GM18520 (cell line): ENCODE results near the gene TRAPPC6A.

Source experiments
- ATAC-seq: cut with Tn5 transposase; IDR thresholded peaks from one replicate; pipeline ENCODE4 v1.9.1; 2021; ENCODE audit not compliant: unreplicated experiment

The TRAPPC6A gene

DNA sequence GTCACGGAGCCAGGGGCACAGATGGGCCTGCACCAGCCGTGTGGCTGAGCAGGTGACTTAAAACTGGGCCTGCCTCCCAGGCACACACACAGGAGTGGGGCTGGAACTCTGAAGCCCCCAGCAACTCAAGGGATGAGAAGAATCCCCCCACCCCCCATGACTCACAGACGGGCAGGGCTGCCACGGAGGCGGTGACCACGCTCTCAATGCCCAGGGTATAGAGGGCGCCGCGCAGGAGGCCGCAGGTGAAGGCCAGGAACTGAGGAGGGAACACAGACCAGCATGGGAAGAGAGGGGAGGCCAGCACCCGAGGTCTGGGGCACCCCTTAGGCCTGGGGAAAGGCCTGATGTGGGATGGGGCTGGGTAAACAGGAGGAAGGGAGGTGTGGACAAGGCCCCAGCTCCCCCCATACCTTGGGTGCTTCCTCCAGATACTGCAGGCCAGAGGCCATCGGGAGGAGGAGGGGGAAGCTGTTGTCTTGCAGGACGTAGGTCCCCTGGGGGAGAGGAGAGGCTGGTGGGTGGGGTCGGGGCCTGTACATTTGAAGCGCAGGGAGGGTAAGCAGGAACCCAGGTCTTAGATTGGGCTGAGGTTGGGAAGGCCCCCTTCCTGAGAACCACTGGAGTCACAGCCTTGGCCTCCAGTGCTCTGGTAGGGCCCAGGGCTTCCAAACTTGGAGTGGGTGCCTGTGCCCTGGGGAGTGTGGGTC is 14.1 kb downstream of the TRAPPC6A start:
- no peak for ATAC-seq

DNA sequence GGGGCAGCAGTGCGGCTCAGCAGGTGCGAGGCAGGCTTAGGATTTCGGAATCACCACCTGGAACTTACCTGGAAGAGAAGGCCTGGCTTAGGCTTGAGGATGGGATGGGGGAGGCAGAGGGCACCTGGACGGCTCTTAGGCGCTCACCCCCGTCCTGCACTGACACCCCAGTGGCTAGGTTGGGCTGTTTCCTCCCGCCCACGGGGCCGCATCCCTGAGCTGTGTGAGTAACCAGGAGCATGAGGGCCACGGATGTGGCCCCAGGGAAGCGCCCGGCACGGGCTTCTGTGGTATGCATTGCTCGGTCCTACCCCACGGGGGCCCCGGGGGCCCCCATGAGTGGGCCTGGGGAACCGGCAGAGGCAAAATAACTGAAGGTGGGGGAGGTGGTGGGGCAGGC is 14.9 kb downstream of the TRAPPC6A start:
- no peak for ATAC-seq

DNA sequence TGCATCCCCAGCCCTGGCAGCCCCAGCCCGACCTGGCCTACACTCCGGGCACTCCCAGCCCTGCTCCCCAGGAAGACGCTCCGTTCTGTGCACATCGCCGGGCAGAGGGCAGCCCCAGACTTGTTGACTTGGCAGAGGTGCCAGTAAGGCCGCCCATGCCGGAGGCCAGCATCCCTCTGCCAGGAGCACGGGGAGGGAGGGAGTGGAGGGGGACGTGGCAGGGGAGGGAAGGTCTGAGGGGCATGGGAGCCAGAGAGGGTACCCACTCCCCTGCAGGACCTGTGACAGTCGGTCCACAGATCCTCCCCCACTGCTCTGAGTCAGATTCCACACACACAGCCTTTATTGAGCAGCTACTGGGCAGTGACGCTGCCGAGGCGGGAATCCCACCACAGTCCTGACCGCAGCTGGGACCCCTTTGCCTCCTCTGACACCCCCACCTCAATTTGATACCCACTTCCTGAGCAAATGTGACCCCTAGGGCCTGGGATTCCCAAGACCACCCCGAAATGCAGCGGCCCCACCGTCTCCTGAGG is 15.4 kb downstream of the TRAPPC6A start:
- ATAC-seq = no peak

DNA sequence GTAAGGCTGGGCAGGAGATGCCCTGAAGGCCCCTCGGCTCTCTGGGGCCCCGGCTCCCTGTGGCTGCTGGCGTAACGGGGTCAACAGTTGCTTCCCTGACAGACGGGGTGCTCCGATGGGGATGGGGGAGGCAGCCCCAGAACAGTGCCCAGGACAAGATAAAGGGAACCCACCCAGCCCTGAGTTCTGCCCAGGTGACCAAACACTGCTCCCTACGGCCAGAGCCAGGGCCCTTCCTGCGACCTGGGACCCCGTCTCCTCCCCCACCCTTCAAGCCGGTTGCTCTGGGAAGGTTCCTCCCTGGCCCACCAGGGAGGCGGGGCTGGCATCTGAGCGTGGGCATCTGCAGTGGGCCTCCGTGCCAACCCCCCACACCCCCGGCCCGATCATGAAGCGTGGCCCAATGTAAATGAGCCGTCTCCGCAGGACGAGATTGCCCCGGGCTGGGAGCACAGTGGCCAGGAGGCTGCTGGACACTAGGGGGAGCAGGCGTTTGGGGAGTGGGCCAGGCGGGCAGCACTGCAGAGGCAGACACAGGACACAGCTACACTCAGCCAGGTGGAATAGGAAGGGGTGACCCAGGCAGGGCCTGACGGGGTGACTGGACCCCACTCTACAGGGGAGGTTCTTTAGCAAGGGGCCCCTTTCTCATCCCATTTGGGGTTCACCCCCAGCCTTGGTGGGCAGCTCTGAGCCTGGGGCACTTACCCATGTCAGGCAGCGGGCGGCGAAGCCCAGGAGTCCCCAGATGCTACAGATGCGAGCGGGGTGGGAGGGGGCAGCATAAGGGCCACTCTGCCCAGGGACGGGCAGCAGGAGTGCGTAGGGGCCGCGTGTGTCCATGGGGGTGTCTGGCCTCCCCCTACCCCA is 16.1 kb downstream of the TRAPPC6A start:
- no peak for ATAC-seq

DNA sequence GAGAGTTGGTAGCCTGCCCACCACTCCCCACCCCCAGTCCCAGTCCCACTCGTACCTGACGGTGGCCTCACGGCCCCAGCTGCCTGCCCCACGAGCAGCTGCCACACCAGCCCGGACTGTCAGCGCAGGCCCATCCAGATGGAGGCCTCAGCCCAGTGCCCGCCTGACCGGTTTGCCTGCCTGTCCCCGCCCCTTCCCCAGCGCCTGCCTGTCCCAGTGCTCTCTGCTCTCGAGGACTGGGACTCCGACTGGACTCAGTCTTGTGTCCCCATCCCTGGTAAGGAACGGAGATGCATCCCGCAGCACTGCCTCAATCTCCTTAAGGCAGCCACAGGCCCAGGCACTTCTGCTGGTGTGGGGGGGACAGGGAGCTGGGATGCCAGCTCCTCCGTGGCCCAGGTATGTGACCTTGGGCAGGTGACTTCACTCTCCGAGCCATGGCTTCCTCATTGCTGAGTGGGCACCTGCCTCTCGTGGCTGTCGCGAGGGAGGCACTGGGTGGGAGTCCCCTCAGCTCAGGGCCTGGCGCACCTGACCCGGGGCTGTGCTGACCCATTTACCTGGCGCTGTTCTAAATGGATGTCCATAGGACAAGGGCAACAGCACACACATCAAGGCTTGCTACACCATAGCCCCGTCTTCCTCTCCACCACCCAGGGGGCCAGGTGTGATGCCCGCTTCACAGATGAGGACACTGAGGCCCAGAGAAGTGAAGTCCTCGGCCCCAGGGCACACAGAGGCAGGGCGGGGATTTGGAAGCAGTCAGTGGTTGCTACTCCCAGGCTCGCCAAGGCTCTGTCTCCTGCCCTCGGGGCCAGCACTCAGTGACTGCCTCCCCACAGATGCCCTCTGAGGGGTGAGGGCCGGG is 16.9 kb downstream of the TRAPPC6A start, which contains the start of gene NKPD1:
Gene NKPD1, minus strand, starts transcription at position 113 of the 868 bp plus-strand sequence. CDS start 832 bp downstream, outside the sequence.
- ATAC-seq = no peak

DNA sequence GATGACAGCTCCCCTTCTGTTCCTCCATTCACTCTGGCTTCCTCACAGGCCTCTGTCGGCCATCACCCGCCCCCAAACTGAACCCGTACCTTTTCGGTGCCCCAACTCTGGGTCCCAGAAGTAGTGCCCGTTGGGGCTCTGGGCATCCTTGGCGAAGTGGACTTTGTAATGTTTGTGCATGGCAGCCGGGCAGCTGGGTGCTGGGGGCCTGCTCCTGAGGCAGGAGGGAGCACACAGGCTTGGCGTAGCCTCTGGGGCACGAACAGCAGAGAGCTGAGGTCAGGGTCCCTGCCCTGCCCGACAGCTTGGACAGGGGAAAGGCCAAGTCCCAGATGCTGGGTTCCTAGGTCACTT is 18.1 kb downstream of the TRAPPC6A start:
- ATAC-seq = no peak

DNA sequence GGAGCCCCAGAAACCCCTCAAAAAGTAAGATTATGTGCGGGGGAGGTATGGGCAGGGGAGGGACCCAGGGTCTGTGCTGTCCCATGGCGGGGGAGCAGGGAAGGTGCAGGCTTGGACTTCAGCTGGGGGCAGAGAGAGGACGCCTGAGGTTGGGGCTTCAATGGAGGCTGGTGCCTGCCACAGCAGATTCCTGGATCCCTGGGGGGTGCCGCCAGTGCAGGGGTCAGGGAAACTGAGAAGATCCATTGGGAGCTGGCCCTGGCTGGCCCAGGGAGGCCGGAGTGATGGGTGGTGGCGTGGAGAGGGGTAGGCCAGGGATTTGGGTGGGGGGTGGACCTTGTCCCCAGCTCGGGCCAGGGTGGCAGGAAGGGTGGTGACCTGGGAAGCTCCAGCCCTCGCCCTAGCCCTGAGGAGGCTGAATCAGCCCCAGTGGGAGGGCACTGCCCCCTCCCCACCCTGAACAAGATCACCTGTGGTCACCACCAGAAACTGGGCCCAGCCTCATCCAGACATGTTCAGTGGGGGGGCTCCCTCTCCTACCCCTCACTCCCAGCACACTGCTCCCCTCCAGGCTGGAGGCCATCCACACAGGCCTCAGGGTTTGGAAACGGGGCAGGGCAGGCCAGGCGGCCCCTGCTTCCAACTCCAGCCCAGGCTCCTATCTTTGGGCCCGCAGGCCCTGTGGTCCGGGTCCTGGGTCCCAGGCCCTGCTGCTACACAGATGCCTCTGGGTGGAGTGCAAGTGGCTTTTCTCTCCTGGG is 18.6 kb downstream of the TRAPPC6A start:
- ATAC-seq = no peak

DNA sequence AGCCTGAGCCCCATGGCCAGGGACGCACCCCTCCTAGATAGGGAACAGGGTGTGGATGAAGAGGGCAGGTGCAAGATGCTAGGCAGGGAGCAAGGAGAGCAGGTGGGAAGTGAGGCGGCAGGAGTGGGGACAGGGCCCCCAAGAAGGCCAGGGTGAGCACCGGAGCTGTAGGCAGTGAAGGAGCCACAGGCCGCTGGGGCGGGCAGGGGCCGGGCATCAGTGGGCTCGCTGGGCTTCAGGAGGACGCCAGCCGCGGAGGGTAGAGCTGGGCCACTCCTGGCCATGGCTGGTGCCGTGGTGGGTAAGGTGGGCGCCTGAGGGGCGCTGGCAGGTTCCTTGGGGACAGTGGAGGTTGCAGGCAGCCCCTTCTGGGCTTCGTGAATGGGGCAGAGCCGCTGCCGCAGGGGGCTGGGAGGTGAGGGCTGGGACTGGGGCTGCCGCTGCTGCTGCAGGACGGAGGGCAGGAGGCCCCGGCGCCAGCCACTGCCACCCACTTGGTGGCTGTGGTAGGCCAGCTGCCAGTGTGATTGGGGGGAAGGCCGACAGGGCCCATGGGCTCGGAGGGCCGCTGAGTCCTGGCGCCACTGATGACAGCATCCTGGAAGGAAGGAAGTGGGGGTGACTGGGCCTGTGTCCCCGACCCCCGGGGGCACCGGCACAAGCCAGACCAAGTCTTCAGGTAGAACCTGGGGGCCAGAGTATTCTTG is 19.4 kb downstream of the TRAPPC6A start:
- no peak for ATAC-seq

DNA sequence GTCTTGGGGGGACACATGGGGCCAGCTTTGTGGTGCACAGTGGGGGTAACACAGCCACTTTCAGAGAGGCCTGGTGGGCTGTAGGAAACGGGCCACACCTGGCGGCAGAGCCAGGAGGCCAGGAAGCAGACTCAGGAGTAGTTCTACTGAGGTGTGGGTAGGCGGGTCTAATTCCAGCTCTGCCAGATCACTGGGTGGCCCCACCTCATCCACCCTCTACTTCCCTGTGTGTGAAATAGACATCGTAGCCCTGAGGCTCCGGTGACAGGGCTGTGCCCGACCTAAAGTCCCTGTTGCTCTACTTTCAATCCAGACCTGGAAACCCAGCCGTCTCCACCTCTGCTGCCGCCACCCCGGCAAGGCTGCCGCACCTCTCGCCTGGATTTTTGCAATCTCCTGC is 21.3 kb downstream of the TRAPPC6A start:
- ATAC-seq = no peak

DNA sequence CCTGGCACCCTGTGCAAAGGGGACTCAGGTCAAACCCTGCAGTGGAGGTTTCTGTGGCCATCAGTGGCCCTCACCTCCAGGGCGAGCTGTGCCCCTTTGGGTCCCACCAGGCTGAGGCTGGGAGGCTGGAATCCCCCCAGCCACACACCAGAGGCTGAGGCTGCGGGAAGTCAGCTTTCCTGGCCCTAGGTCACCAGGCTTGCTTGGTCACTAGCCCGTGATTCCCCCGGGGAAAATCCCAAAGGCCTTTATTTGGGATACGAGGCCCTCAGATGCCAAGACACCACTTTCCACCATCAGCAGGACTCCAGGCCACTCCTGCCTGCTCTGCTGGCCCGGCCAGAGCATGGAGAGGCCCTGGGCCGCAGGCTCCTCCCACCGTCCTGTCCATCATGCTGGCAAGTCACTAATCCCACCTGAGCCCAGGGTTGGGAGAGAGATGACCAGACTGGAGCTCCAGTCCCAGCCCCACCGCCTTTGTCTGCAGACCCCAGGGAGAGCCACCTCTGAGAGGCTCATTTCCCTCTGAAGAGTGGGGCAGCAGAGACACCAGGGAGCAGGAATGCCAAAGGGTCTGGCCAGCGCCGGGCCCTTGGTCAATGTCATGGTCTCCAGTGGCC is 21.9 kb downstream of the TRAPPC6A start:
- no peak for ATAC-seq

DNA sequence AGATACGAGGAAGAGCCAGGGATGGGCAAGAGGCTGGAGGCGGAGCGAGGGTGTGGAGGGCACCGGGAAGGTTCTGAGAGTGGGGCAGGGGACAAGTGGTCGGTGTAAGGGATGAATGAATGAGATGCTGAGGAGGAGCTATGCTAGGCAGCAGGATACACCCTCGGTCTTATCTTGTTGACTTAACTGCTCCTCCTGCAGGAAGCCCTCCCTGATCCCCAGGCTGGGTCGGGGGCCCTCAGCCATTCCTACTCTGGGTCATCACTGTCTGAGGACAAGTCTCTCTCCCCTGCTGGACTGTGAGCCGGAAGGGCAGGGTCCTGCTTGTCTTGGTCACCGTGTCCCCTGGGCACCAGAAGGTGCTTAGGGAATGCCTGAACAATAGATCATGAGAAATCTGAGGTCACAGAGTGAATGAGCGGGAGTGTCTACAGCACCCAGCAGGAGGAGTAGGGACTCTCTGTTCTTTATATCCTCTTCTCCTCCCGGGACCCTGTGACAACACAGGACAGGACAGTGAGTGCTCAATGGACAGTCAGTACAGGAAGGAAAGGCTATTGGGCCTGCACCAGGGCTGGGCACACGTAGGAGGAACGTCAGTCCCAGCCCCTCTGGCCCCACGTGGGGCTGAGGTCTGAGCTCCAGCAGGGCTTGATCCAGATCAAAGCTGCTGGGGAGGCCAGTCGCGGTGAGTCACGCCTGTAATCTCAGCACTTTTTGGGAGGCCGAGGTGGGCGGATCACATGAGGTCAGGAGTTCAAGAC is 23.8 kb downstream of the TRAPPC6A start:
- ATAC-seq = no peak

DNA sequence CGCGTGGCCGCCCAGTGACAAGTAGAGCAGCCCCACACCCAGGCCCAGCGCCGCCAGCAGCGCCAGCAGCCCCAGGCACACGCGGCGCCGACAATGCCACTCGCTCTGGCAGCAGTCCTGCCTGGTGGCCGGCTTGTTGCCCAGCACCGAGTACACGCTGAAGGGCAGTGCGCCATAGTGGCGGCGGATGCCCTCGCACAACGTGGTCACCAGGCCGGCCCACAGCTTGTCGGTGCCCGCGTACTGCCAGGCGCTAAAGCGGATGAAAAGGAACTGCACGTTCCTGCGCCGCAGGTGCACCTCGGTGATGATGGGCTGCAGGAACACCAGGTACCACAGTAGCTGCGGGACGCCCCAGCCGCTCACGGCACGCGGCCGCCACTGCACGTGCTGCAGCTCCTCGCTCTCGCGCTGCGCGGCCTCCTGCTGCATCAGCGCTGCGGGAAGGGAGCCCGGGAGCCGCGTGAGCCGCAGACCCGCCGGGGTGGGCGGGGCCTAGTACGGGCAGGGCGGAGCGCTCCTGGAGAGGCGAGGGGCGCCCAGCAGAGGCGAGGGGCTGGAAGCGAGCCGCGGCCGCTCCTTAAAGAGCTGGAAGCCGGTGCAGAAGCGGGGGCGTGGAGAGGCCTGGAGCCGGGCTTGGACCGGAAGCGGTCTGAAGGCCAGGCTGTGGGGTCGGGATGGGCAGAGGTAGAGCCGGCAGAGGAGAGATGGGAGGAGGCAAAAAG is 24.5 kb downstream of the TRAPPC6A start:
- ATAC-seq = no peak

DNA sequence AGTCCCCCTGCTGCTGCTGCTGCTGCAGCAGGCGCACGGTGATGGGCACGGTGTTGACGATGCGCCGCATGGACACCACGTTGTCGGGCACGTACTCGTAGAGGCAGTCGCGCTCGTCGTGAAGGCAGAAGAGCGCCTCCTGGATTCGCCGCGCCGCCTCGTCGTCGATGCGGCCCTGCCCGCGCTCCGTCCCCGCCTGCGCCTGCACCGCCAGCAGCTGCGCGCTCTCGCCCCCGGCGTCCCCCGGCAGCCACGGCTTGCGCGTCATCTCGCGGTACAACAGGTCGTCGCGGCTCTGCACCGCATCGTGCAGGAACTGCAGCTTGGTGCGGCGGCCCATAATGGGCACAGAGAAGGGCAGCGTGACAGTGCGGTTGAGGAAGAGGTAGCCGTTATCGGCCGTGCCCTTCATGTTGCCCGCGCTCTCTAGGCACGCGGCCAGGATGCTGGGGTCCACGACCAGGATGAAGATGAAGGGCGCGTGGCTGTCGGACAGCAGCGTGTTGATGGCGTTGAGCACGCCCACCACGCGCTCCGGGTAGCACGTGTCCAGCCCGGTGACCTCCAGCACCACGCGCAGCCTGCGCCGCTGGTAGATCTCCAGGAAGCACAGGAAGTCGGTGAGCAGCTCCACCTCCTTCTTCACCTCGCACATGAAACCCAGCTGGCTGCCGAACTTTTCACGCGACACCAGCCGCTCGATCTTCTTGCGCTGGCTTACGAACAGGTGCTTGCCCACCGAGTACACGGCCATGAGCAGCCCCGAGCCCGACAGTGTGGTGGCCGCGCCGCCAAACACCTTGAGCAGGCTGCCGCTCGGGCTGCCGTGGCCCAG is 25.3 kb downstream of the TRAPPC6A start:
- no peak for ATAC-seq

DNA sequence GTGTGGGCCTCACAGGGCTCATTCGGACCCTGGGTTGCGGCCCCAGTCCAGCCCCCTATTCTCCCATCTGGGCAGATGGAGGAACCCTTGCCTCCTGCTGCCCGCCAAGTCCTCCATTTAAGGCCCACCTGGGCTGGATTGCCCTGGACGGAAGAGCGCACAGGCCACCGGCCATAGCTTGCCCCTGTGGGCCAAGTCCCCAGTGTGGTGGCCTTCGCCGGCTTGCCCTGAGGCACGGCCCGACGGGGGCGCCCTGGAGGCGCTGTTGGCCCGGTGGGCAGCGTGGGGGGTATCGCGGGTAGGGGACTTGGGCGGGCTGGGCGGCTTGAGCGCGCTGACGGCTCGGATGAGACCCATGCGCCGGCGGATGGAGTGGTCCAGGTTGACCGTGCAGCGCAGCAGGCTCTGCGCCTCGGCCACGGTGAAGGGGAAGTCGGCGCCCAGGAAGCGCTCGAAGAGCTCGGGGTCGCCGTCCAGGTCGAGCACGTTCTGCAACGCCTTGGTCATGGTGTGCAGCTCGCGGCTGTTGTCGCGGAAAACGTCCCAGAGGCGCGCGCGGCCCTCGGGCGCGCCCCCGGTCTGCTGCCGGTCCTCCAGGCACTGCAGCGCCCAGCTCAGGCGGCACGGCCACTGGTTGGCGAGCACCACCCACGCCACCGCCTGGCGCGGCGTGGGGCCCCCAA is 26.1 kb downstream of the TRAPPC6A start:
- no peak for ATAC-seq

DNA sequence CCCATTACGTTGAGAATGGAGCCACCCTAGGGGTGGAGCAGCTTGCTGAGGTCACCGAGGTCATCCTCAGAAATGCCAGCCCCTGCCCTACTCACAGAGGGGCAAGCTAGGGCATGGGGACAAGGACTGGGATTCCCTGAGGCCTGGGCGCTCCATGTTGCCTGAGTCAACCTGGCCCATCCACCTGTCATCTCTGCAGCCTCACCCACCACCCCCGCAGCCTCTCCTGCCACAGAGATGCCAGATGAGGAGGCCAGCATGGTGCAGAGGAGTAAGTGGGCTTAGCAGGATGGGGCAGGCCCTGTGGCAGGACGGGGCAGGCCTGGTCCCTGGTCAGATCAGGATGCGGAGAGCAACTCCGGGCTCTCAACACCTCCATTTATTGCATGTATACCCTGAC is 26.7 kb downstream of the TRAPPC6A start:
- ATAC-seq = no peak

DNA sequence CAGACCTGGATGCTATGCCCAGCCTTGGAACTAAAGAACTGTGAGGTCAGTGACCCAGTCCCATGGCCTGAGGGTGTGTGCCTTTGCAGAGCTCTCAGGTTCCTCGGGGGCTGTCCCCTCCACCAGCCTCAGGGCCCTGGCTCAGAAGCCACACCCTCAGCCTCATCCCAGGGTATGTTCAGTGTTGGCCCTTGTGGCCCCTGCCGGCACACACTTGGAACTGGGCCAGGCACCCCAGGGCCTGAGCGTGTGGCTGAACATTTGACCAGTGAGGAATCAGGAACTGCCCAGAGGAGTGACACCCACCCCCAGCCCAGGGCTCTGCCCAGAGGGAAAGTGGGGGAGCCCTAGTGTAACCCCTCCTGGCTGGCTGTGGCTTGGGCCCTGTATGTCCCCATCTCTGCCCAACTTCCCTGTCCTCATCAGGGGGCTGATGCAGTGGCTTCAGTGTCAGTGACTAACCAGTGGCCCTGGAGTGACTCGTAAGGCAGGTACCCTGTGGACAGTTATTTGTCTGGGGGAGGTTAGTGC is 27.2 kb downstream of the TRAPPC6A start:
- ATAC-seq = no peak
